GM19397 (cell line): Measurements from ENCODE around the gene SELPLG.
"Not testable (repeated sequence)": the region's sequence is repeated elsewhere in the genome, so short reads cannot be mapped to it uniquely, and the experiment has no call there.

Source experiments
- ATAC-seq: cut with Tn5 transposase; IDR thresholded peaks from one replicate; pipeline ENCODE4 v1.9.1; 2021; ENCODE audit warnings: mild to moderate bottlenecking, moderate library complexity; ENCODE audit not compliant: unreplicated experiment

Gene SELPLG

DNA sequence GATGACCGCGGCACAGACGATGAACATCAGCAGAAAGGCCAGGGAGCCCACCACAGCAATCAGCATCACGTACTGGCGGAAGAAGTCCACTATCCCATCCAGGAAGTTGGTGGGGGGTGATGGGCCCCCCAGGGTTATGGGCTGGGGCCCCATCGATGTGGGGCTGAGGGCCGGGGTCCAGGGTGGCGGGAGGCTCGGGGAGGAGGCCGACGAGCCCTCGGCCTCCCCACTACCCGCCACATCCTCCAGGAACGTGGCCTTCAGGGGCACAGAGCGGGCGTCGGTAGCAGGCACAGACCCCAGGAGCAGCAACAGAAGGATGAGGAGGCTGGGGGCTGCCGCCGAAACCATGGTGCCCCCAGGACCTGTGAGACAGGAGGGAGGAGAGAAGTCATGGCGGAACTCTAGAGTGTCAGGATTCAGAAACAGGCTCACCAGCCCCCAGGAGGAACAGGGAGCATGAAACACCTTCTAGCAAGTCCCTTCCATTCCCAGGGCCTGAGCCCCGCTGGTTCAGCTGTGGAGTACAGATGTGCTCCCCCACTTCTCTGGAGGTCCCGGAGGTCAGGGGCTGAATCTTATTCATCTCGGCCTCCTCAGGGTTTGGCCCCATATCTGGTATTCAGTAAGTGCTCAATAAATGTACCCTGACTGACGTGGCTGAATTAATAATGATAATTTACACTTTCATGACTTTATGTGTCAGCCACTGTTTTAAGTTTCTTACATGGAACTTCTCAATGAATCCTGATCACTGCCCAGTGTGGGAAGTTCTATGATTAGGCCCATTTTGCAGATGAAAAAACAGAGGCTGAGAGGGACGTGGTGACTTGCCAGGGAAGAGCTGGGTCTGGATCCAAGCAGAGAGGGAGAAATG is 41.4 kb downstream of the SELPLG start:
- ATAC-seq: no peak

DNA sequence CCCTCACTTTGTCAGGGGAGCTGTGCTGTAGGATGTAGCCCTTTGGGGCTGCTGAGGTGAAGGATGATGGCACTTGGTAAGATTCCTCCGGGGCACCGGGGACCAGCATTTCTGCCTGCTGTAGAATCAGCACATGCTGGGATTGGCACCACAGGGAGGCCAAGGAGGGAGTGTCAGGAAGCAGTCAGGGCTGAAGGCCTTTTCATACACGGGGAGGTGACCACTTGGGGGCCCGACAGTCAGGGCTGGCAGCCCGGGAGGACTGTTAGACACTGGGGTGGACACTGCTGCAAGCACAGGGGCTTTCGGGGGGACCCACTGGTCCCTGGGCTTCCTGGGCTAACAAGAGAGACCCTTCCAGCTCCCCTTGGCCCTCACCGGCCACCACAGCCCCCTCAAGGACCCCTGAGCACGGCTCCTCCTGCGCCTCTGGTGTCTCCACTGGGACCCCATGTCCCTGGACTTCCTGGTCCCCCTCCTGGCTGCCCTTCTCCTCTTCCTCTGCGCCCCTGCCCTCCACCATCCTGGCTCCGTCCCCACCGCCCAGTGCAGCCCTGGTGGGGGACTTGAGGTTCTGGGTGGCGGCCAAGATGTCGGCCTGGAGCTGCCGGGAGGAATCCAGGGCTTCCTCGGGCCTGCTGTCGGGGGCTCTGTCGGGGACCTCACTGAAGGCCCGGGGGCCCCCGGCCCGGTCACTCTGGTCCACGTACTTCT is 42.3 kb downstream of the SELPLG start:
- no peak for ATAC-seq

DNA sequence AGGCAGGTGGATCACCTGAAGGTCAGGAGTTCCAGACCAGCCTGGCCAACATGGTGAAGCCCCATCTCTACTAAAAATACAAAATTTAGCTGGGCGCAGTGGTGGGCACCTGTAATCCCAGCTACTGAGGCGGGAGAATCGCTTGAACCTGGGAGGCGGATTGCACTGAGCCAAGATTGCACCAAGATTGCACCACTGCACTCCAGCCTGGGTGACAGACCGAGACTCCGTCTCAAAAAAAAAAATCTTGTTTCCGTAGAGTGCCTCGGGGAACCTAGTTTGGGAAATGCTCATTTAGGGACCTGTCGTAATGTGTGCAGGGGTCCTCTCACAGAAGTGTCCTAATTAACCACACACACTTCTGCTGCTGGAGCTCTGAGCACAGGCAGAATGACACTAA is 43.2 kb downstream of the SELPLG start:
- not testable (repeated sequence) for ATAC-seq

- no peak for ATAC-seq
Observed at GRCh38 chr12:108589840-108590229, 43.9 kb downstream of the SELPLG start.

DNA sequence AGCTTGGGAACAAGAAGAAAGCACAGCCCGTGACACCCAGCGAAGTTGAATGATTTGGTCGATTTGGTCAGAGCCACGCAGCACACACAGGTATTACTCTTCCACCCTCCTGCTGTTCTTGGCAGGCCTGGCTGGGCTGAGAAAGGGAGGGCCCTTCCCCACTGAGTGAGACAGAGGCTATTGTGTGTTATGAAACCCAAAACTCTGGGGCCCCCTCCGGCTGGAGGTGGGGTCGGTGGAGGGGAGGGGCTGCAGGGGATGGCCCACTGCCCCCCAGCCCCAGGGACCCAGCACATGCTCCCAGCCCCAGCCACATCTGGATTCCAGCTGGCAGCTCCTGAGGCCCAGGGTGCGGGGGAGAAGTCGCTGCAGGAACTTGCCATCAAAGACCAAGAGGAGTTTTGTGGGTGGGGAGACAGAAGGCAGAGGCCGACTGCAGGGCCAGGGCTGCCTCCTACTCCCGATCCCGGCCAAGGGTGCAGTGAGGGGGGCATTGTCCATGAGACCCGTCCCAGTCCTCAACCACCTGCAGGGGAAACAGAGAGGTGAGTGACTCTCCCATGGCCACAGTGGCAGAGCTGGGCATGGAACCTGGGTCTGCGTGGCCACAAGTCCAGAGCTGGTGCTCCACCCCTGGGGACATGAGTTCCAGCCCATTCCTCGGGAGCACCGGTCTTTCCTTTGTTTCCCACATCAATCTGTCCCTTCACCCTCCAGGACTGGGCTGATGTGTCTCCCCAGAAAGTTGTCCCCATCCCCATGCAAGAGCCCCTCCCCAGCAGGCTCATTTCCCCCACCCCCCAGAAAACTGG is 44.5 kb downstream of the SELPLG start:
- ATAC-seq: no peak

- ATAC-seq: no peak
Observed at GRCh38 chr12:108587826-108588225, 45.9 kb downstream of the SELPLG start.

GRCh38 chr12:108586306-108586705 is 47.4 kb downstream of the SELPLG start:
- no peak for ATAC-seq

GRCh38 chr12:108585864-108586263 is 47.8 kb downstream of the SELPLG start:
- ATAC-seq: no peak

- no peak for ATAC-seq
Observed at GRCh38 chr12:108584456-108585065, 49.1 kb downstream of the SELPLG start.

DNA sequence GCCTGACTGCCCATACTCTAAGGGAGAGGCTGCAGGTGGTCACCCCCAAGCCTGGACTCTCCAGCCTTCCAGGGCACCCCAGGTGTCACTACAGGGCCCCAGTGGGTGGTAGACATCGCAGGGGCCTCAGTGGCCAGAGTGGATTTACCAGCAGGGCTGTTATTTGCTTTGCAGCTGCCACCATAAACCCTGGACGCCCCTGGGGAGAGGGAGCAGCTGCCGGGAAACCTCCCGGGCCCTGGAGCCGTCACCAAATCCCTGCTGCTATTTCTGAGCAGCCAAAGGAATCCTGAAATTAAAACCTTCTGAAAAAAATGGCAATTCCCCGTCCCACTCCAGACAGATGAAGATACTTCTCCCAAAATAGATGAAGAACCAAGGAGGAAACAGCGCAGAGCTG is 49.7 kb downstream of the SELPLG start:
- ATAC-seq: no peak

DNA sequence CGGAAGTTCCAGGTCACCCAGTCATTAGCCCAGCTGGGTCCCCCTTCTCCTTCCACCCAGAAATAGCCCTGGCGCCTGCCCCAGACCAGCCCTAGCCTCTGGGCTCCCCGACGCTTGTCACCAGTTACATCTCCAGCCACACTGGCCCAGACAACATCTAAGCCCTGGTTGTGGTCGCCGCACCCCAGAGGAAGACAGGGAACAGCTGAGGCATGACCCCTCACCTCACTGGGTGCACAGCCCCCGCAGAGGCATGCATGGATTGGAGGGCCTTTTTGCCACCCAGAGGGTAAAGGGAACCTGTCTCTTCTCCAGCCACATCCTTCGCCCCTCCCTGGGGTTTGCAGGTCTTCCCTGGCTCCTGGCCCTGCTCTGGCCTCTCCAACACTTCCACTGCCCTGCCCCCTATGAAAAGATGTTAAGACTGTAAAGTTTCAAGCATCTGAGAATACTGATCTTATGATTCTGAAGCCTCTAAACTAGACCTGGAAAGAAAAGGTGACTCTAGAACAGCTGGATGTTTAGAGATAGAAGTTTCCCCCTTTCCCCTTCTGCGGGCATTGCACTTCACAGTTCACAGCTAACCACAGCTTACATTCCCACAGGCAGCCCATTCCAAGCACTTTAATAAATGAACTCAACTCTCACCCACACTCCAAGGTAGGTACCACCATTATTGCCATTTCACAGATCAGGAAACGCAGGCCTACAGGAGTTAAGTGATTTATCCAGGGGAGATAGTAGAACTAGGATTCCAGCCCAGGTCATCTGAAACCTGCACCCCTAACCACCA is 50.5 kb downstream of the SELPLG start:
- no peak for ATAC-seq

DNA sequence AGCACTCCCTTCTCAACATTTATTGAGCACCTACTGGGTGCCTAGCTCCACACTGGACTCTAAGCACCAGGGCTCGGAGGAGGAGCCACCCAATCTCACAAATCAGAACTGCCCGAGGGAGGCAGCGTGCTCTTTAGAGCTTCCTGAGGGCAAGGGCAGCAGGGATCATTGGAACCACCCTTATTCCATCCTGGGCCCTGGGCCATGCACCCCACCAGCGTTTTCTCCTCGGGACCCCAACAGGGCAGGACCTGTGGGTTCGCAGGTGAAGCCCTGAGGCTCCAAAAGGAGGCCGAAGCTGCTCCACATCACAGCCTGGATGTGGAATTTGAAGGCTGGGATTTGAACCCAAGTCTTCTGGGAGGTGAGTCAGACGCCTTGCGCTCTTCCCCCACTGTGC is 51.2 kb downstream of the SELPLG start:
- no peak for ATAC-seq

- no peak for ATAC-seq
Observed at GRCh38 chr12:108581311-108582227, 52.1 kb downstream of the SELPLG start.

DNA sequence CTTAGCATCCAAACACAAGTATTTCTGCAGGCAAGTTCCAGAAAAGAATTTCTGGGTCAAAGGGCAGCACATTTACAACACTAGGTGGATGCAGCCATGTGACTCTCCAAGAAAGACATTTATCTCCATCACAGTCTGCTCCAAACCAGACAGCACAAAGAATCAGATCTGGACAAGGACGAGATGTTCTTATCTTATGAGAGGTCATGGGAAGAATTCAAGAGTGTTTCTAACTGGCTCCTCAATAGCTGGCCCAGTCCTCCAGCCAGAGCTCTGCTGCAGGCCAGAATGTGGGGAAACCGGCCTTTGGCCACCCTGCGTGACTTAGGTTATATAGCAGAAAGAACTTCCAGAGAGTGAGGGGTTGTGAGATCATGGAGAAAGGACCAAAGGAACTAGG is 53.2 kb downstream of the SELPLG start:
- ATAC-seq: no peak

DNA sequence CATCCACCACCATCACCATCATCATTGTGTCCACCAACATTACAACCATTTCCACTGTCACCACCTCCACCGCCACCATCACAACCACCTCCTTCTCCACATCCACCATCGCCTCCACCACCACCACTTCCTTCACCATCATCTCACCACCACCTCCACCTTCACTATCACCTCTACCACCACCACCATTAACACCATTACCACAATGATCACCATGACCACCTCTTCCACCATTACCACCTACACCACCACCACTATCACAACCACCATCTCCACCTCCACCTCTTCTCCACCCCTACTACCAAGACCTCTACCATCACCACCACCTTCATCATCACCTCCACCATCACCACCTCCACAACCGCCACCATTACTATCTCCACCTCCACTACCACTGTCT is 54.9 kb downstream of the SELPLG start:
- ATAC-seq: no peak

DNA sequence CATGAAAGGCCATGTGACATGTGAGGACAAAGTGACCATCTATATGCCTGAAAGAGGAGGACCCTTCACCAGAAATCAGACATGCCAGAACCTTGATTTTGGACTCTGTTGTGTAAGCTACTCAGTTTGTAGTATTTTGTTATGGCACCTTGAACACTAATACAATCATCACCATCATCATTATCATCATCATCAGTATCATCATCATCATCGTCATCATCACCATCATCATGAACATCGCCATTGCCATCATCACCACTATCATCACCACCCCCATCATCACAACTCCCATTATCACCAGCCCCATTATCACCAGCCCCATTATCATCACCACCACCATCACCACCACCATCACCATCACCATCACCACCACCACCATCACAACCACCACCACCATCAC is 55.4 kb downstream of the SELPLG start:
- ATAC-seq: no peak

GRCh38 chr12:108577458-108577857 is 56.2 kb downstream of the SELPLG start:
- no peak for ATAC-seq

- ATAC-seq: no peak
Observed at GRCh38 chr12:108576660-108577234, 56.9 kb downstream of the SELPLG start.
